ENCODE data around the gene AP4M1.

AP4M1 gene

DNA sequence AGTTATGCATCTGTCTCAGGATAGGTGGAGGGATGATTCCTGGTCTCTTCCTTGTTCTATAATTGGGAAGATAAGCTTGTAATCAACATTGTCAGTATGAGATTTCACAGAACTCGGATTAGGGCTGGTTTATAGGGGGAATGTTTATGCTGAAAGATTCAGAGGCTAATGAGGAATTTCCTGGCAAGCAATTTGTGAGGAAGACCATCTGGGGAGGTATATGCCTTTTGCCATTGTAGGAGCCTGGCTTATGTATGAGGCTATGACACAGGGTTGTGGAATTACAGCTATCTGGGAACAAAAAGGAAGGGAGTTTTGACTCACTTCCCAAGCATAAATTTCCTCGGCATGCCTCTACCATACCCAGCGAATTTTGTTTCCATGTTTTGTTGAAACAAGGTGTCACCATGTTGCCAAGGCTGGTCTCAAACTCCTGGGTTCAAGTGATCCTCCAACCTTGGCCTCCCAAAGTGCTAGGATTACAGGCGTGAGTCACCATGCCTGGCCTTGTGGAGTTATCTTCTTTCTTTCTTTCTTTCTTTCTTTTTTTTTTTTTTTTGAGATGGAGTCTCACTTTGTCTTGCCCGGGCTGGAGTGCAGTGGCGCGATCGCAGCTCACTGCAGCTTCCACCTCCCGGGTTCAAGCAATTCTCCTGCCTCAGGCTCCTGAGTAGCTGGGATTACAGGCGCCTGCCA lies 14.2 kb upstream of the AP4M1 start:
- no peak for DNase-seq (ENCODE audit: low read depth)

- no peak for DNase-seq (ENCODE audit: low read depth)
Measured at GRCh38 chr7:100088095-100088620, 13.3 kb upstream of the AP4M1 start.

DNA sequence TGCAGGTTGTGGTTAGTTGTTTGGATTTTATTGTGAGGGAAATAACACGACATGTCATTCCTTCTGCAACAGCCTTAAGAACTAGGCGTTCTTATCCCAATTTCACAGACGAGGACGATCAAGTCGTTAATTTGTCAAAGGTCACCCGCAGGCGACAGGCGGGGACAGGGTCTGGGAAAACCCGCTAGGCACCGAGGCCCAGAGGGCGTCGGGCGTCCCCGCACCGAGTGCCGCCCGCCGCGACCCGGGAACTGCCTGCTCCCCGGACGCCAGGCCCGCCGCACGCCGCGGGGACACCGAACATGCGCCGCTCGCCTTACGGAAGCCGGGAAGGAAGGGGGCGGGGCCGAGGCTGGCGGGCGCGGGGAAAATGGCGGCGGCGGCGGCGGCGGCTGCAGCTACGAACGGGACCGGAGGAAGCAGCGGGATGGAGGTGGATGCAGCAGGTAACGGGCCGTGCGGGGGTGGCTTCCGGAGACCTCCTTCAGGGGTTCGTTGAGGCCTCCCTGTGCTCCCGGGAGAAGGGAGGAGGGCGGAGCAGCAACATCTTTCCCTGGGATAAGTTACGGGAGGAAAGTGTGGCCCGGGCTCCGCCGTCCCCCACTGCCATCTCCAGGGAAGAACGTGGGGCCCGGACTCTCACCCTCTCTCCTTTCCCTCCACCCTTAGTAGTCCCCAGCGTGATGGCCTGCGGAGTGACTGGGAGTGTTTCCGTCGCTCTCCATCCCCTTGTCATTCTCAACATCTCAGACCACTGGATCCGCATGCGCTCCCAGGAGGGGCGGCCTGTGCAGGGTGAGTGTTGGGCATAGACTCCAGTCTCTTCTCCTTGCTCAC lies 12.6 kb upstream of the AP4M1 start, which contains the start of gene COPS6:
COPS6 (plus strand) TSS at position 349 of the 837 bp plus-strand sequence; CDS start at position 371, 22 bp downstream.
- DNase-seq (ENCODE audit: low read depth) = peak; percentile 85

DNA sequence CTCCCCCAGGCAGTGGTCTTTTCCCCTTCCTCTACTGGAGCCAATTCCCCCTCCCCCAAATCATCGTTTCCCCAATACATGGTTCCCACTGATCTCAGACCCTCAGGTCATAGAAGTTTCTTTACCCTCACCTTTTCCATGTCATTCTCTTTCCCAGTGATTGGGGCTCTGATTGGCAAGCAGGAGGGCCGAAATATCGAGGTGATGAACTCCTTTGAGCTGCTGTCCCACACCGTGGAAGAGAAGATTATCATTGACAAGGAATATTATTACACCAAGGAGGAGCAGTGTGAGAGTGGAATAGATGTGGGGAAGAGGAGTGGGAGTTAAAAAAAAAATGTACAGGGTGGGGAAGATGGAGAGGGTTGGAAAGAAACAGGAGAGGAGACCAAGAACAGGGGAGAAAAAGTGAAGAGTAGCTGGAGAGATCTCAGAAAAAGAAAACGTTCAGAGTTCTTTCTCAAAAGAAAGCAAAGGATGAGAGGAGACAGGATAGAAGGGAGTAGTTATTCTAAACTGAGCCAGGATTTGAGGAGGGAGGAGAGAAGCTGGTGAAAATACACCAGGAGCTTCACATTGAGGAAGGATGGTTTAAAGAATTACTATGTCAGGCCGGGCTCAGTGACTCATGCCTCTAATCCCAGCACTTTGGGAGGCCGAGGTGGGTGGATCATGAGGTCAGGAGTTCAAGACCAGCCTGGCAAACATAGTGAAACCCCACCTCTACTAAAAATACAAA lies 11.8 kb upstream of the AP4M1 start:
- no peak for DNase-seq (ENCODE audit: low read depth)

DNA sequence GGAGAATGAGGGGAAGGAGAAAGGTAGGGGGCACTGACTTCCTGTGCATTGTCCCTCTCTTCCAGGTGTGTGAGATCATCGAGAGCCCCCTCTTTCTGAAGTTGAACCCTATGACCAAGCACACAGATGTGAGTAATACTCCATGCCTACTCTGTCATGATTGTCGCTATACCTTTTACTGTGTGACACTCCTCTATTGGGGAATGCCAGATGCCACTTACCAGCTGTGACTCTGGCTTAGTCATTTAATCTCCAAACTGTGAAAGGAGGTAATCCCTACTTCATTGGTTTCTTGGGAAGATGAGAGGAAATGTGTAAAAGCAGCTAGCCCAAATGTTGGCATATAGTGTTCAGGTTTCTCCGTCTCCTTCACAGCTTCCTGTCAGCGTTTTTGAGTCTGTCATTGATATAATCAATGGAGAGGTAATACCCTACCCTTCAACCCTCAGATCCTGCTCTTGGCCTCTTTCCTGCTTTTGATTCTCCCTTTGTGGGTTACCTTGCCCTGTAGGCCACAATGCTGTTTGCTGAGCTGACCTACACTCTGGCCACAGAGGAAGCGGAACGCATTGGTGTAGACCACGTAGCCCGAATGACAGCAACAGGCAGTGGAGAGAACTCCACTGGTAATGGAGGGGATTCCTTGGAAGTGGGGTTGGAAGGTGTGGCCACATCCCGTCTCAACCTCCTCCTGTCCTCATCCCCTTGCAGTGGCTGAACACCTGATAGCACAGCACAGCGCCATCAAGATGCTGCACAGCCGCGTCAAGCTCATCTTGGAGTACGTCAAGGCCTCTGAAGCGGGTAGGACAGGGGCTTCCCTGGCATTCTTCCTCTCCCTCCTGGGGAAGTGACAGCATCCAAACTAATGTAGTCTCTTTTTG lies 10.7 kb upstream of the AP4M1 start:
- DNase-seq (ENCODE audit: low read depth) = no peak

GRCh38 chr7:100091411-100092181 lies 9.8 kb upstream of the AP4M1 start:
- no peak for DNase-seq (ENCODE audit: low read depth)

DNA sequence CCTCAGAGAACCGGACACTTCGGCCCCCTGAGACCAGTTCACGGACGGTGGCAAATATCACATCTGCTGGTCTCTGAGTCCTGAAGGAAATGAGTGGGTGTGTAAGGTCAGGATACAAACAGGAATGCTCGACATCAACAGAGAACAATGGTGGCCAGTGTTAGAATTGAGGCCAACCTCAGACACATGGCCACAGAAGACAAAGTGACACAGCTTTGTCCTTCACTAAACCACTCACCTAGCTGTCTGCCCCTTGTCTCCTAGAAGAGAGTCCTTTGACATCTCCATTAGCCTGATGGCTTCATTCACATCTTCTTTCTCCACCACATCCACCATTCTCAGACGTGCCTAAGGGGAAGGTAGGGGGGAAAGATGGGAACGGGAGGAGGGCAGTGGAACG lies 8.4 kb upstream of the AP4M1 start:
- no peak for DNase-seq (ENCODE audit: low read depth)

DNA sequence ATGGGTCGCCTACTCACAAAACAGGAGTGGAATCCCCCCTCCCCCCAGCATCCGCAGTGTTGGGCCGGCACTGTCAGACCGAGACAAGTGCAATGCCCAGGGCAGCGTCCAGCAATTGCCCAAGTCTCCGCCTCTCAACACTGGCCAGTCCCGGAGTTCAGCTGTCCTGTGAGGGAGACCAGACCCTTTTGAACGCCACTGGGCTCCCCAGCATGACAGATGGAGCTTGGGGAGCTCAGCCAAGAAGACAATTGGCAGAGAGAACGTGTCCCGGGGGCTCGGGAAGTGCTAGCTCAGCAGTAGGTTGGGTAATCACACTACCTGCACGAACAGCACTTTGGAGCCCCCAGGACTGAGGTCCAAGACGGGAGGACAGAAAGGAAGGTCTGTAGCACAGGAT lies 7.9 kb upstream of the AP4M1 start:
- no peak for DNase-seq (ENCODE audit: low read depth)

DNA sequence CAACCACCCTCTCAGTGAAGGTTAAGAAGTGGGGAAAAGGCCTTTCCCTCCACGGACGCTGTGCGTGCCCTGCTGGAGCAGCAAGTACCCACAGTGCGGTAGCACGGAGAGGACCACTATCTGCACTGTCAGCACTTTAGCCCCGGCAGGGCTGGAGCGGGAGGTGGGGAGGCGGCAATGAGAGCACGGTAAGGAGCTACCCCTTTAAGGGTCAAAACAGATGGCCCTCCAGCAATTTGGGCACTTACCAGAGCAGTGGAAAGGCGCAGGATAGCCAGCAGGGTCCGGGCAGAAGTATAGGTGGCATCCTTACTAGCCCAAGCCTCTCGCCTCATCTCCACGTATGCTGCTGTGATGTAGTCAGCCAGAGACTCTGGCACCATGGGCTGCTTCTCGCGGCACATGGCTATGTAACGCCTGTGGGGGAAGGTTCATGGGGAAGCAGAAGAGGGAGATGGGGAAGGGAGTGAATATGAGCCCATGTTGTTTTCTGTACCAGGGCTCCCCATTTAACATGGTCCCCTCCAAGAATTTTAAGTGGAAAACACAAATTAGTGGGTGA lies 7.4 kb upstream of the AP4M1 start:
- DNase-seq (ENCODE audit: low read depth) = no peak

DNA sequence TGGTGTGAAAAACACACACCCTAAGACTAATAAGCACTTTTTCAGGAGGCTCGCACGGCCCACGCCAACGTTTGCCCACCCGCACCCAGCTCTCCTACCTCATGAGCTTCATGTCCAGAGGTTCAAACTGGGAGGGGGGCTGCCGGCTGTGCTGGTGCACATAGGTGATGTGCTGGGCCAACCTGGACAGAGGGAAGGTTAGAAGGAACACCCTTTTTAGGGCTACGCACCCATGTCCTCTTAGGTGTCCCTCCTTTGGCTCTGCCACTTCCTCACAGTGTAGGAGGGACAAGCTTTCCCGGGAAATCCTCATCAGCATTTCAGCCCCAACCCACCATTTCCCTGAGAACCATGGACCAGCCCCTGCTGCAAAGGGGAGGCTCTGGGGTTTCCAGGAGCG lies 6.2 kb upstream of the AP4M1 start:
- no peak for DNase-seq (ENCODE audit: low read depth)

DNA sequence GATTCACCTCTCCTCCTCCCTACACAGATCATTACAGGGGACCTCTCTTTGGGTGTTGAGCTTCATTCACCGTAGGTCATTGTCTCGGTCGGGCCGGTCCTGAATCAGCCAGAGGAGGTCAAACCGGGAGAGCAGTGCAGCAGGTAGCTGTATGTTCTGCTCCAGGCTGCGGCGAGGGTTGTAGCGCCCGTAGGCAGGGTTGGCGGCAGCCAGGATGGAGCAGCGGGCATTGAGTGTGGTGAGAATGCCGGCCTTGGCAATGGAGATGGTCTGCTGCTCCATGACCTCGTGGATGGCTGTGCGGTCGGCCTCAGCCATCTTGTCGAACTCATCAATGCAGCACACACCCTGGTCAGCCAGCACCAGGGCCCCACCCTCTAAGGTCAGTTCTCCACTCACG lies 5.7 kb upstream of the AP4M1 start:
- no peak for DNase-seq (ENCODE audit: low read depth)

- no peak for DNase-seq (ENCODE audit: low read depth)
Measured at GRCh38 chr7:100098913-100099312, 2.5 kb upstream of the AP4M1 start.

DNA sequence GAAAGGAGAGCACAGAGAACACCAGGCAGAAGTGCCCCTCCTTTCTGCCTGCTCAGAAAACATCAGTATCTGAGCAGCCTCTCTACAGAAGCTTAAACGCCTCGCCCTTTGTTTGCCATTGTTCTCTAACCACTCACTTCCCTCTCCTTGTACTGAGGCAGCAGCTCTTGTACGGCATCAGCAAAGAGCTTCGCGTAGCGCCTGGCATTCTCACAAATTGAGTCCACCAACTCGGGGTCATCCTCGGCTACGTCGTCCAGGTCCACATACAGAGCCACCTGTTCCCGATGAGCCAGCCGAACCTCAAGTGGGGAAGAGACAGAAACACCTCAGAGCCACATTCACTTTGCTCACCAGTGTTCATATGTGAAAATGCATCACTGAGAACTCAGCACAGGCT lies 2.0 kb upstream of the AP4M1 start:
- DNase-seq (ENCODE audit: low read depth) = no peak

- DNase-seq (ENCODE audit: low read depth) = peak; percentile 67
Measured at GRCh38 chr7:100100420-100101015, 925 bp upstream of the AP4M1 start.

DNA sequence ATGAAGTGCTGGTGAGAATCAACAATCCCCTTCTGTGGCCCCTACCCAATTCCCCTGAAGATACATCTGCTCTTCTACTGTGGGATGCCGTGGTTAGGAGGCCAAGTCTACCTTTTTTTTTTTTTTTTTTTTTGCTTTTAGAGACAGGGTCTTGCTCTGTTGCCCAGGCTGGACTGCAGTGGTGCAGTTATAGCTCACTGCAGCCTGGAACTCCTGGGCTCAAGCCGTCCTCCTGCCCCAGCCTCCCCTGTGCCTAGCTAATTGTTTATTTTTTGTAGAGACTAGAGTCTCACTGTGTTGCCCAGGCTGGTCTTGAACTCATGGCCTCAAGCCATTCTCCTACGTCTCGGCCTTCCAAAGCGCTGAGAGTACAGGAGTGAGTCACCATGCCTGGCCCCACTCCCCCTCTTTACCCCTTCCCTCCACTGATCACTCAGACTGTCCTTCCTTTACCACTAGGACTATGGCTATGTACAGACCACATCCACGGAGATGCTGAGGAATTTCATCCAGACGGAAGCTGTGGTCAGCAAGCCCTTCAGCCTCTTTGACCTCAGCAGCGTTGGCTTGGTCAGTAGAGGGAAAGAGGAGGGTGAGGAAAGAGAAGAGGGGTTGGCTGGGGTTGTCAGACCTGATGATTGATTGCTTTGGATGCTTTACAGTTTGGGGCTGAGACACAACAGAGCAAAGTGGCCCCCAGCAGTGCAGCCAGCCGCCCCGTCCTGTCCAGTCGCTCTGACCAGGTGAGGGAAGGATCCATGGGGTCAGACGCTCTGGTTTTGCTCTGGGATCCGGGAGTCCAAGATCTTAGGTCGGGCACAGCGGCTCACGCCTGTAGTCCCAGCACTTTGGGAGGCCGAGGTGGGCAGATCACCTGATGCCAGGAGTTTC lies 1.8 kb downstream of the AP4M1 start:
- no peak for DNase-seq (ENCODE audit: low read depth)

DNA sequence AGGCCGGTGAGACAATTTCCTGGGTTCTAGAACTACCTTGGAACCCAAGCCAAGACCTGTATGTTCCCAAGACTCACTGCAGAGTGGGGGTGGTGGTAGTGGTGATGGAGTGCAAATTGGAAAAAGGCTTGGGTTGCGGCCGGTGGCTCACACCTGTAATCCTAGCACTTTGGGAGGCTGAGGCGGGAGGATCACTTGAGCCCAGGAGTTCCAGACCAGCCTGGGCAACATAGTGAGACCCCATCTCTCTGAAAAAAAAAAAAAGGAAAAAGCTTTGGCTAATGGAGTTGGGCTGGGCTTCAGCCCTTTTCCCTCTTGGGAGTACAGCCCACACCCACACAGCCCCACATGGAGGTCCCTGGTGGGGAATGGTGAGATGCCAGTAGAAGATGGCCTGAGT lies 4.1 kb downstream of the AP4M1 start:
- no peak for DNase-seq (ENCODE audit: low read depth)

DNA sequence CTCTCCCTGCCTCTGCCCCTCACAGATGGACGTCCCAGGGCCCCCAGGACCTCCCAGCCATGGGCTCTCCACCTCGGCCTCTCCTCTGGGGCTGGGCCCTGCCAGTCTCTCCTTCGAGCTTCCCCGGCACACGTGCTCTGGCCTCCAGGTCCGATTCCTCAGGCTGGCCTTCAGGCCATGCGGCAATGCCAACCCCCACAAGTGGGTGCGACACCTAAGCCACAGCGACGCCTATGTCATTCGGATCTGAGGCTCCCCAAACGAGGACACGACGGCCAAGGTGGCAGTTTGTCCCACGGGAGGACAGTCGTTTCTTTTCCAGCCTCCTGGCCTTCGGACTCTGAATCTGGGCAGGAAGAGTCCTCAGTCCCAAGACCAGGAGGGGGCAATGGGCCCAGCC lies 5.2 kb downstream of the AP4M1 start:
- DNase-seq (ENCODE audit: low read depth) = no peak

DNA sequence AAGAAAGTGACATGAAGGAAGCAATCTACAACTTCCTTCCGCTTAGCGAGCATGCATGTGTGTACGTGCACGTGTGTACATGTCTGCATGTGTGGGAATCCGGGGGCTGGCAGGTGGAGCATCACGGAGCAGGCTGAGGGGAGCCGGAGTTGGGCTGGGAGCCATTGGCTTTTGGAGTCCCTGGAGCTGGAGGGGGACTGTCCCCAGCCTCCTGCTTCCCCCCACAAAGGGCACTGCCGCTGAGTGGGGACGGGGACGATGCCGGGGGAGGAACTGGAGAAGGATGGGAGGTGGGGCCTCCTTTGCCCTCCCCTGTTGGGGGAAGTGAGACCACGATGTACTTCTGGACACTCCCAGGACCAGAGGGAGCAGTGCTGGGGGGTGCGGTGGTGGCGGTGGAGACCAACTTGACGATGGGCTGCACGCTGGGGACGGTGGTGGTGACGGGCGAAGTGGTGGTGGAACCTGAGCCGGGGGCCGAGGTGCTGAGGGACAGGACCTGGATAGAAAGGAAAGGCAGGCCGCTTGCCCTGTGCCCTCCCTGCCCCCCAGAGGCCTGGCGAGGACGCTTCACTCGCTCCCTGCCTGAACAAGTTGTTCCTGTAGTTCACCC lies 5.8 kb downstream of the AP4M1 start:
- no peak for DNase-seq (ENCODE audit: low read depth)

GRCh38 chr7:100107890-100108289 lies 6.4 kb downstream of the AP4M1 start:
- DNase-seq (ENCODE audit: low read depth) = no peak
